GM18520 (cell line): ENCODE measurements around the gene ATP8A2.

Source experiments
- ATAC-seq: cut with Tn5 transposase; IDR thresholded peaks from one replicate; pipeline ENCODE4 v1.9.1; 2021; ENCODE audit not compliant: unreplicated experiment

The ATP8A2 gene

GRCh38 chr13:25844559-25845434, 473.0 kb downstream of the ATP8A2 start:
- ATAC-seq, result no peak

- no peak for ATAC-seq
Measured at GRCh38 chr13:25846222-25846984, 474.6 kb downstream of the ATP8A2 start.

DNA sequence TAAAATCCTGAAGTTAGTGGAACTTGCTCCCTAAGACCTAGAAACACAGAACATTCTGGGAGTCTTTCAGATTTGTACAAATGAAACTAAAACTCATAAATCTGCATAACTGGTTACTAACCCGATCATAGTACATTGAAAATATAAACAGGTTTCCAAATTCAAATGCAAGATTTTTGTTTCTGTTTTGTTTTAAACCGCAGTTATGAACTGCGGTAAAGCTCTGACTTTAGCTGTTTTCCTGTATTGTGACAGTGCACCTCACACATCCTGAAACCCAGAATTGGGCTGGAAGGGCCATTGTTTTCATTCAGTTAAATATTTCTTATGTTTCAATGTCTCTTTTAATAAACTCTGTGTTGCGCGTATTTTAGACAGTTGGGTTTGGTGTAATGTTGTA, 475.4 kb downstream of the ATP8A2 start:
- ATAC-seq, result peak; percentile 92

DNA sequence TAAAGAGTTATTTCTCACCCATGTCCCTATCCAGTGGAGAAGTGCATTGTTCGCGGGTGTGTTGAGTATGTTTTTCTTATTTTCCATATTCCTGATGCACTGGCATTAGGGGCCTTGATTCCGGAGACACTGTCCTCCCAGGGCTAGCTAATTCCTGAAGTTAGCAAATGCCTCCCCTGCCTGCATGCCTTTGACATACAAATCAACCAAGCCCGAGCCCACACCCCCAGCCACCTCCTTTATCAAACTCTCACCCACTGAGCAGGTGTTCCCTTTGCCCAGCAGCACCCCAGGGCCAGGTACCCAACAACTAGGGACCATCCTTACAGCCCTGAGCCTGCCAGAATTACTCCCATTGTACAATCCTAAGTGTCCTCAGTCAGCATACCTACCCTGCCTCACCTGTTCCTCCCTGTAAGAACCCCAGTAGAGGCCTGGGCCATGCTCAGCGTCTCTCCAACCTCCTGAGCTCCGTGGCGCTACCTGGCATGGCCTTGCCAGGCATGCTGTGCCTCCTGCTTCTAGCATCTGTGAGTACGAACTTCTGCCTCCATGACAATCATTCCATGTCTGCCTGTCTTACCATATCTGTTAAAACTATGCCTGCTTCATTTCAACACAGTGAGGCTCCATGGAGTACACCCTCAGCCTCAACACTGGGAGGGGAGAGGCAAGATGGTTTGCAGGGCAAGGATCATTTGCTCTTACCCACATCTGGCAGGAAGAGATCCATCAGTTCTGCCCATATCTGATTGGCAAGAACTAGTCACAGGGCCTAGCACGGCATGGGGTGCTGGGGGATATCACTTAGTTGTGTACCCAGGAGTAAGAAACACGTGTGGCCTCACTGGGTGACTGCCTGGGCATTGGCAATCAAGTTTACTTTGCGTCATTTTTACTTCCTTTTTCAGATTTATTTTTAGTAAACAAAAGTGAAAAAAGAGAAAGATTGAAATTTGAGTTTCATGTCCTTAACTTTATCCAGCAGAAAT, 476.2 kb downstream of the ATP8A2 start:
- ATAC-seq, result no peak

- no peak for ATAC-seq
Measured at GRCh38 chr13:25848812-25849745, 477.3 kb downstream of the ATP8A2 start.

DNA sequence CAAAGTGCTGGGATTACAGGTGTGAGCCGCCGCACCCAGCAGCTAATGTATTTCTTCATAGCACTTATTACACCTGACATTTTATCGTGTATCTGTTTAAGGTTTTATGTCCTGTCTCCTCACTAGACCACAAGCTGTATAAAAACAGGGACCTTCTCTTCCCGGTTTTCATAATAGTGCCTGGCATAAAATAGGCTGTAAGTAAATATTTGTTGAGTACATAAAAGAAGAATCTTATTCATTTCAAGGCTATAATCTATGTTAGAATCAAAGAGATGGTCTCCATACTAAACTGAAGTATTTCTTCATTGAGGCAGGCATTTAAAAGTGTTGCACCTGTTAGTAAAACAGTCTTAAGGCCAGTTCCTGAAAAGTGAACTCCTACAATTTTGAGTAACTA, 486.1 kb downstream of the ATP8A2 start:
- ATAC-seq, result no peak

GRCh38 chr13:25859528-25859927, 487.8 kb downstream of the ATP8A2 start:
- no peak for ATAC-seq

GRCh38 chr13:25860265-25860664, 488.5 kb downstream of the ATP8A2 start:
- ATAC-seq, result no peak

GRCh38 chr13:25860862-25861261, 489.1 kb downstream of the ATP8A2 start:
- no peak for ATAC-seq

DNA sequence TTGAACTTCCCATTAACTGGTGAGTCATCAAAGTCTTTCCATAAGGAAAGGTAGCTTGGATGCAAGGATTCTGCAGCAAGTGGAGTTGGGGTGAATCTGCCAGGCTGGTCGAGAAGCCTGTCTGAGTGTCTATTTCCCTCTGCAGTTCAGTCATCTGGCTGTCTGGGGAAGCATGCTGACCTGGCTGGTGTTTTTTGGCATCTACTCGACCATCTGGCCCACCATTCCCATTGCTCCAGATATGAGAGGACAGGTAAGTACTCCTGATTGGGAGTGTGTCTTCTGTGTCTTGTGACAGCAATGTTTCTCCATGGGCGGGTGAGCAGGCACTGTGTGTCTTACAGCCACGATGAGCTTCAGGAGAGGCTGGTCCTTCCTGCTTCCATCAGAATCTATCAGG, 490.4 kb downstream of the ATP8A2 start:
- ATAC-seq, result no peak

GRCh38 chr13:25864116-25864515, 492.3 kb downstream of the ATP8A2 start:
- no peak for ATAC-seq

GRCh38 chr13:25864936-25865335, 493.2 kb downstream of the ATP8A2 start:
- ATAC-seq, result no peak

DNA sequence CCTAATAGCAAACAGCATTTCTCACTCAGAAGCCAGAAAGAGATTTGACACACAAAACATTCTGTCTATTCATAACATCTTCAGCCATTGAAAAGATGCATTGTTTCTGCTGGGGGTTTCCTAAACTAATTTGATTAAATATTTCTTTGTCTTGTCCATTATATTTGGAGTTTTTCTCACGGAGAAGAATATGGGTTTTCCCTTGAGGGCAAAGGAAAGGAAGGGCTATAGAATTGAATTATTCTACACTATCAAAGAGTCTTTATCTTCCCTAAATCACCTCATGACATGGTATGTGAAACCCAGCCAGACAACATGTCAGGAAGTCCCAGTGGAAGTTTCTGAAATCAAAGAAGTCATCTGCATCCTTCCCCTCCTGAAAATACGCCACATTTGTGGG, 493.6 kb downstream of the ATP8A2 start:
- no peak for ATAC-seq

- no peak for ATAC-seq
Measured at GRCh38 chr13:25867038-25867437, 495.3 kb downstream of the ATP8A2 start.

- no peak for ATAC-seq
Measured at GRCh38 chr13:25868490-25868889, 496.7 kb downstream of the ATP8A2 start.

DNA sequence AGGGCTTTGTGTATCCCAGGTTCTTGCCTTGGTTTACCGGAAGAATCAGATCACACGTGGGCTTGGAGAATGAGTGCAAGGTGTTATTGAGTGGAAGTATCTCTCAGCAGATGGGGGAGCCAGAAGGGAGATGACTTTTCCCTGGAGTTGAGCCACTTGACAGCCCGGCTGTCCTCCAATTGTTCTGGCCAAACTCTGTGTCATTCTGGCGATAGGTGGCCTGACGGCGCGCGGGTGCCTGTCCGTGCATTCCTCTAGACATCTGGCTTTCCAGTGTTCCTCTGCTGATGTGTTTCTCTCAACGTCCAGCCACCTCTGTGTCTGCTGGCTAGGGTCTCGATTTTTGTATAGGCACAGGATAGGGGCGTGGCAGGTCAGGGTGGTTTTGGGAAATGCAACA, 498.2 kb downstream of the ATP8A2 start:
- ATAC-seq, result no peak

DNA sequence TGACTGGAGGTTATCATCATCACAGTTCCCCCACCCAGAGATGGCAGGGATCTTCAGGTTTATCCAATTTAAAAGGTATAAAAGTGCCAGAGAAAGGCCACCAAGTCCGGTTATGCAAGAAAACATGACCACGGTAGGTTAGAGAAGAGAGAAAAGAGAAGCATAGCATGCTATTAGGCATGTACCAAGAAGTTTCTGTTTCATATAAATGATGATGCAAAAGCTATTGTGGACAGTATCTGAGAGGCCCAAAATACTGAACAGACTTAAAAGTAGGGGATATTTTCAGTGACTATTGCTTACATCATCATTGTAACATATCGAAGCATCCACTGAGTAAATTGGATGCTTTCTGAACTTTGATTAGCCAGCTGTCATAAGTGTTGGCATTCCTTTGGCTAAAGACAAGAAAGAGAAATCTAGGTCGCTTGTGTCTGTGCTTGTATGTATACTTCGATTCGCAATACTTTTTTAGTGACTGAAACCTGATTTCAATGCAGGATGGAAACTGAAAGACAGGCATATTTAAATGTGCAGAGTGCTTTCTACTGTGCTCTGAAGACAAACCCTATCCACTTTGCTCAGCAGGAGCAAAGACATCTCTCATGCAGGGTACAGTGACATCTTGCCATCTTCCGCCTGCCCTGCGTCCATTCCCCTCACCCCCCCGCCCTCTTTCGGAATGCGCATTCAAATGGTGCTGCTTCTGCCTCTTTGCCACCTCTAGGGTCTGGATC, 499.8 kb downstream of the ATP8A2 start:
- ATAC-seq, result no peak

GRCh38 chr13:25872481-25873241, 500.9 kb downstream of the ATP8A2 start:
- ATAC-seq, result no peak

GRCh38 chr13:25873242-25873612, 501.5 kb downstream of the ATP8A2 start:
- no peak for ATAC-seq
